ENCODE results near the gene DDX10.

DDX10 gene

DNA sequence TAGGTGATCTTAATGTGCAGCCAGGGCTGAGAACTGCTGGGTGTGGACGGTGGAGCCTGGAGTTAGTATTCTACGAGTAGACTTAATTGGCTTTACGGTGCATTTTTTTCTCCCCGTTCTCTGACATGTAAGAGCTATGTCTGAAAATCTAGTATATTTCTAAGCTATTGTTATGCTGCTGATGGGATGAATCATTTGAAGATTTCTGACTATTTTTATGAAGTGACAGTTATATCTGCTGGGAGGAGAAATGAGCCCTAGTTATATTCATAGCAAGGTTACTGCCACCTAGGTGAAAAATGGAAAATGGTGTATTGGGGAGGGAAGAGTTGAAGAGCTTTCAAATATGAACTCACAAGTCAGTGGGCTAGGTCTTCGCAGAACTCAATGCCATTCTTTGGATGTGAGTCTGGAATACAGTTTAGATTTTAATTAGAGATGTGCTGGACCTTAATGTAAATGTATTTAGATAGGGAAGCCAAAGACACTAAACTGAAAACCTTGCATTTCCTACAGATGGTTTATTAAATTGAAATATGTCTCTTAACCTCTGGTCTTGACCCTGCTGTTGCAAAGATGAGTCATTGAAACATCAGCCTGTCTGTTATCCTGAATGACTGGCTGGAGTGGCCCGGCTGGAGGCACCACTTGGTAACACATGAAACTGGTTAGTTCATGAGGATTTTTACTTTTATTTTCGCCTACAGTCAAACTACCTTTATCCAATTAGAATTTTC lies 293.7 kb downstream of the DDX10 start:
- DNase-seq = no peak

DNA sequence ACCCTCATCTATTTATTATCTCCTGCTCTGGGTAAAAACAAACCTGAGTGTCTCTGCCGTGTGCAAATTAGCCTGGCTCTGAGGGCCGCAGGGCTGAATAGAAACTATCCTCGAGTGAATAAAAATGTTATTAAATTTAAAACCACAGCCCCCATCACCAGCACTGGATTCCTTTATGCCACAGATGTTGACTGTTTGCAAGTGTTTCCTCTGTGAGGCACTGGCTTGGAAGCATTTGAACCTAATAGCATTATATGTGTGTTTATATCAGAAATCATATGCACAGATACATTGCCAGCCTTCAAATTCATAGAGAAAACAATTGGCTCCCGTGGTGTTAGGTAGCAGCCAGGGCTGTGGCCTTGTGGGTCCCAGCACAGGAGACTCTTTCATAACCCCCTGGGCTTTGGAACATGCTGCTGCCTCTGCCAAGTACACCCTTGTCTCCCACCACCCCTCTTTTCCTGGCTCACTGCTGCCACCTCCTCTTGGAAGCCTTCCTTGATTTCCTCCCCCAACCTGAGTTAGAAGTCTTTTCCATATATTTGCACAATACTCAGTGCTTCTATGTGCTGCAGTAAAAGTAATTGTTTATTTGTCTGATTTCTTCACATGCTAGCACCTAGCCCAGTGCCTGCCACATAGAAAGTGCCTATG lies 294.4 kb downstream of the DDX10 start:
- DNase-seq = no peak

DNA sequence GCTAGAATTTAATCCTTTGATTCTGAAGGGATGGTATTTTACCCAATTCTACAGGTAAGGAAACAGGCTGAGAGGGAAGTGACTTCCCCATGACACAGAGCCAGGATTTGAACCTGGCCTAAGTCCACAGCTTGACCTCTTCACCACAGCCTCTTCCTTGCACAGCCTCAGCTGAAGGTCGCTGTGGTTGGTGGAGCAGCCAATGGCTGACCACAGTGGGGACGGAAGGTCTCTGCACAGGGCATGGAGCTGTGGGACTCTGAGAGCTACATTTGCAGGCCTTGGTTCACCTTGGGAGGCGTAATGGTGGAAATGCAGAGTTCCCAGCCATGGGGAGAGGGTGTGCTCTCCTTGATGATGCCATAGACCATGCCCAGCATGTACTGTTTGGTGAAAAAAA lies 295.0 kb downstream of the DDX10 start:
- DNase-seq = no peak

DNA sequence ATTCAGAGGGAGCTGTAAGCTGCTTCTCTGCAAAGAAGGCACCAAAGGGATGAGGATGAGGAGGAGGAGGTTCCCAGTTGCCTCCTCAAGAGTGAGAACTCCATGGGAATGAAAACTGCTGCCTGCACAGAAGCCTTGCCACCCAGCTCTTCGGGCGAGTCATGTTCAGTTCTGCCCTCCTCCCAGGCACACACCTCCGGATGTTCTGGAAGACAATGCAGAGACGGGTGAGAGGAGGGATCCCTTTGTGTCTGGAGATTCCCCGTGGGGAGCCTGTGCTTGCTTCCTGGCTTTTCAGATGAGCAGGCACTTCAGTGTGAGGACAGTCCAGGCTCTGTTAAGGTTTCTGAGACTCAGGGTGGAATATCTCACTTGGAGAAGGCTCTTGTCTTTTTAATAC lies 295.6 kb downstream of the DDX10 start:
- DNase-seq = no peak

DNA sequence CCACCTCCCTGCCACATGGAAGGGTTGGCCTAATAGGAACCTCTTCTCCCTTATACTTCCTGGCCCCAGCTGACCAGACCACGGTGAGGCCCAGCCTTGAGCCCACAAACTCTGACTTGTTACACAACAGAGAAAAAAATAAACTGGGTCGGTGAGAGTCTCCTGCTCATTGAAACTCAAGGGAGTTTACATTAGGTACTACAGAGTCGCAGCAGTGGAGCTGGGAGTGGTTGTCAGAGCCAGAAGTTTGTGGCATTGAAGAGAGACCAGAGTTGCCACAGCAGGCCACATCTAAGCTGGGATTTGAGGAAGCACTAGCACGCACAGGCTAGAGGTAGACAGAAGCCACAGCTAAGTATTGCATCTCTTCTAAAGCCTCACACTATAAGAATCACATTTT lies 296.2 kb downstream of the DDX10 start:
- DNase-seq = no peak

- no peak for DNase-seq
Observed at GRCh38 chr11:108963118-108963517, 298.2 kb downstream of the DDX10 start.

- DNase-seq = no peak
Observed at GRCh38 chr11:108965306-108966001, 300.6 kb downstream of the DDX10 start.

DNA sequence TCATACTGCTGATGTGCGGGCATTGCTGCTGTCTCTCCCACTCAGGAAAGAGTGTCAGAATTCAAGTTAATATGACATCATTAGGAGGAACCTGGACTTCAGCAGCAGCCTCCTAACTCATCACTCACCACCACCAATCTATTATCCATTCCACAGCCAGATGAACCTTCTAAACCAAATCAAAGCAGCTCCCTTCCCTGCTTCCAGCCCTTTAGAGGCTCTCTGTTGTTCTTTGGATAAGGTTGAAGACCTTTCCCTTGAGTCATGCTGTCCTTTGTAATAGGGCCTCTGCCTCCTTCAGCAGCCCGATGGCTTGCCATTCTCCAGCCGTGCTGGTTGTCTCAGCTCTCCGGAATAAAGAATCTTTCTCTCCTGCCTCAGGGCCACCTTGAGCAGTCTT lies 301.3 kb downstream of the DDX10 start:
- no peak for DNase-seq

GRCh38 chr11:108966978-108967377 lies 302.1 kb downstream of the DDX10 start:
- no peak for DNase-seq

DNA sequence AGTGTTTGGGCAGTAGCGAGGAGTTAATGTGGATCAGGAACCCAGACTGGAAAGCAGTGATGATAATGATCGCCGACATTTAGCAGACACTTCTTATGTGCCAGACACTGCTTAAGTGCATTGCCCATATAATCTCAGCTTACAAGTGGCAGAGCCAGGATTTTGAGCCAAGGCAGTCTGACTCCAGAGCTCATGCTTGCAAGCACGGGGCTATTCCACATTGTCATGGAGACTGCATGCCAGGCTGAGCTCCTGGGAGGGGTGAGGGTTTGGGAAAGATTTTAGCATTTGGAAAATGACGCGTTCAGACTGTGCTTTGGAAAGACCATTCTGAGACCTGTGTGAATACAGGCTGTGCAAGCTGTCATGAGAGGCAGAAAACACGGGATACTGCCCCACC lies 302.7 kb downstream of the DDX10 start:
- DNase-seq = no peak

- DNase-seq = no peak
Observed at GRCh38 chr11:108970221-108970991, 305.5 kb downstream of the DDX10 start.

DNA sequence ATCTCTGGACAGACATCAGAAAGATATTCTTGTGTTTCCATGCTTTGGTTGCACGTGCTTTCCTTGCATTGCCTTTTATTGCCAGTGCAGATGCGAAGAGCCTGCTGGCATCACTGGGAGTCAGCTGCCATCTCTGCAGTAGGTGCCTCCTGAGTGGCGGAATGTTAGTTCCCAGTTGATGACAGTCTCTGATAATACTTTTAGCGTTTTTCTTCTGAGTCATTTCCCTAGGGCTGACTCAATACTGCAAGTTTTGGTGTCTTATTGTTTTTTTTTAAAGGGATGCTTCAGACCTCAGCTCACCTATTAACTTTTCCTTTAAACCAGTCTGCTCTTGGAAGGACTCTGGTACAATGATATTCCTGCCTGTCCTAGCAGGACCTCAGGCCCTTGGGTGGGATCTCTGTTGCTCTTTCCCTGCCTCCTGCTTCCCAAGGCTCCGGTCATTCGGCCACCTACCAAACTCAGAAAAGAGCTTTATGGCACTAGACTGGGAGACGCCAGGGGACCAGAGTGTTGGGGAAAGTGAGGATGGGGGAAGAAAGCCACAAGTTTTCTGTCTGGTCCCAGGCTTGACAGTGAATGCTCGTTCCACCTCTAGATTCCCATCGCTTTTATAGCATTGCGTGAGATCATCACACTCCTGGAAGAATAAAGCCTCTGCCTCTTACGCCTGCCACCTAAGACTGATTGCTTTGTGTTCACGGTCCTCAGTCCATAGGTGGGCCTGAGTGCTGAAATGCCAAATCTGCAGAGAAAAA lies 308.7 kb downstream of the DDX10 start:
- no peak for DNase-seq

GRCh38 chr11:108975026-108975425 lies 310.2 kb downstream of the DDX10 start:
- no peak for DNase-seq

DNA sequence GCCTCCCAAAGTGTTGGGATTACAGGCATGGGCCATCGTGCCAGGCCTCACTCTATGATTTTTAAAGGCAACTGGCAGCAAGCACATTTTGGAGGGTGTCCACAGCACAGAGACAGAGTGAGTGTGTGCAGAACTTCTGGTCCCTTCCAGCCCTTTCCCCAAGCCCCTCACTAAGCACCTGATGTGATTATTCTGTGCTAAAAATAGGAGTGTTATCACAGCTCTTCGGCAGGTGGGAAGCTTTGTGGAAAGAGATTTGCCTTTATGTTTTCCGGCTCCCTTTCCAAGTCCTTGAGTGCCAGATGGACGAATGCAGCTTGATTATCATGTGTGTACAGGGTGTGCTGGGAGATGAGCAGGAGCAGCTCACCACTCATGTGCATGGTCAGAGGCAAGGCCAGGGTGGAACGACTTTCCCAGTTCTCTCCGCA lies 310.8 kb downstream of the DDX10 start:
- no peak for DNase-seq

GRCh38 chr11:108983636-108984420 lies 319.0 kb downstream of the DDX10 start:
- DNase-seq = no peak

- no peak for DNase-seq
Observed at GRCh38 chr11:108984523-108984922, 319.7 kb downstream of the DDX10 start.

GRCh38 chr11:108985236-108985944 lies 320.5 kb downstream of the DDX10 start:
- no peak for DNase-seq

- no peak for DNase-seq
Observed at GRCh38 chr11:108985945-108986279, 321.0 kb downstream of the DDX10 start.
